ENCODE results near the gene STN1. TPM values are rescaled to one million over a fixed set of nuclear protein-coding genes. Genes with fewer than 3 reads are reported as not detected.
A peak's percentile ranks its signal among the peaks of the same experiment; 100 is the strongest.

The STN1 gene
- total RNA-seq, 2 donors from 2014 or later, result 15.5 to 42.7 TPM

DNA sequence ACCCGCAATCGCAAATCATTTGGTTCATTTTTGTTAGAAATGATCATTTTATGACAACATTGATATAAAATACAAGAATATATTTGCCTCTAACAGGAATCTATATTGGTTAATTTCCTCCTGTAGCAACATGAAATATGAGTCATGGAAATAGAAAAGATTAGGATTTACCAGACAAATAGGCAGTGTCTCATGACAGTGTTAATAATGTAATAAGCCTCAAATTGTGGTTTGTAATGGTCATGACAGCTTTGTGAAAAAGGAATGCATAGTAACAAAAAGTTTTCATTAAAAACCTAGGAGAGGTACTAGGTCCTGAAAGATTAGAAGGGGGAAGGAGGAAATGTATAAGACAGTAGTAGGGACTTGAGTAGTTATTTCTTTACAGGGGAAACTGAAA lies 41.0 kb upstream of the STN1 start:
- H3K27ac ChIP-seq, result no peak overlapping the region
- no peaks in the 10 kb centered on the region for H3K4me1 ChIP-seq (replicated peaks)
- no peaks in the 10 kb centered on the region for H3K36me3 ChIP-seq
- no peaks in the 10 kb centered on the region for H3K27me3 ChIP-seq (replicated peaks; ENCODE audit: insufficient read depth)
- no peak for DNase-seq (ENCODE audit: low spot score)
- H3K9me3 ChIP-seq, result no peaks in the 10 kb centered on the region
- TF ChIP-seq POLR2A (IDR thresholded peaks at IDR 0.05) (no peak), POLR2AphosphoS5 (IDR thresholded peaks at IDR 0.05) (no peak)
- TF ChIP-seq, protein P1, sequence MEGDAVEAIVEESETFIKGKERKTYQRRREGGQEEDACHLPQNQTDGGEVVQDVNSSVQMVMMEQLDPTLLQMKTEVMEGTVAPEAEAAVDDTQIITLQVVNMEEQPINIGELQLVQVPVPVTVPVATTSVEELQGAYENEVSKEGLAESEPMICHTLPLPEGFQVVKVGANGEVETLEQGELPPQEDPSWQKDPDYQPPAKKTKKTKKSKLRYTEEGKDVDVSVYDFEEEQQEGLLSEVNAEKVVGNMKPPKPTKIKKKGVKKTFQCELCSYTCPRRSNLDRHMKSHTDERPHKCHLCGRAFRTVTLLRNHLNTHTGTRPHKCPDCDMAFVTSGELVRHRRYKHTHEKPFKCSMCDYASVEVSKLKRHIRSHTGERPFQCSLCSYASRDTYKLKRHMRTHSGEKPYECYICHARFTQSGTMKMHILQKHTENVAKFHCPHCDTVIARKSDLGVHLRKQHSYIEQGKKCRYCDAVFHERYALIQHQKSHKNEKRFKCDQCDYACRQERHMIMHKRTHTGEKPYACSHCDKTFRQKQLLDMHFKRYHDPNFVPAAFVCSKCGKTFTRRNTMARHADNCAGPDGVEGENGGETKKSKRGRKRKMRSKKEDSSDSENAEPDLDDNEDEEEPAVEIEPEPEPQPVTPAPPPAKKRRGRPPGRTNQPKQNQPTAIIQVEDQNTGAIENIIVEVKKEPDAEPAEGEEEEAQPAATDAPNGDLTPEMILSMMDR (IDR thresholded peaks at IDR 0.05), result no peak
- H3K4me3 ChIP-seq, result no peak overlapping the region
- intact Hi-C loops (cut with DNase I), result no loop called here
- WGBS, result 96% methylated on average over 2 of the region's 2 CpGs

DNA sequence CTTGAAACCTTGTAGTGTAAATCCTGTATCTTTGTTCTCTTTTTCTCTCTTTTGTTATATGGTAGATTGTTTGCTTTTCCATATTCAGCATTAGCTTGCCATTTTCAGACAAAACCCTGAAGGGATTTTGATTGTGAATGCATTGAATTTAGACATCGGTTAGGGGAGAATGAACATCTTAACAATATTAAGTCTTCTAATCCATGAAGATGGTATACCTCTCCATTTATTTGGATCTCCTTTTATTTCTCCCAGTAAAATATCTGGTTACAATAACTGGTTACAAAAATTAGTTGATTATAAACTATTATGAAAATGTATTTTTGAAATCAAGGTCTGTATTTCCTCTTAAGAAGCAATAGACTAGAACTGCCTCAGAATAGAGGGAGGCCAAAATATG lies 36.6 kb upstream of the STN1 start:
- H3K4me3 ChIP-seq, result no peak overlapping the region
- WGBS, result 97% methylated on average over 1 of the region's 1 CpG

GRCh38 chr10:103951942-103952341 lies 34.0 kb upstream of the STN1 start:
- TF ChIP-seq POLR2A (IDR thresholded peaks at IDR 0.05), result no peak
- TF ChIP-seq POLR2AphosphoS5 (IDR thresholded peaks at IDR 0.05), result peak; percentile 83
- Histone ChIP-seq H3K4me3 (no peak overlapping the region), H3K27me3 (replicated peaks; ENCODE audit: insufficient read depth) (no peaks in the 10 kb centered on the region), H3K27ac (peak overlapping the region in 1 of 2 donors; percentile 37), H3K9me3 (no peaks in the 10 kb centered on the region), H3K36me3 (no peaks in the 10 kb centered on the region), H3K4me1 (replicated peaks) (no peaks in the 10 kb centered on the region)
- WGBS, result 13% methylated on average over 4 of the region's 4 CpGs
- intact Hi-C loops (cut with DNase I), result no loop called here
- peak; percentile 14 for DNase-seq (ENCODE audit: low spot score)

More for the DNA sequence above, 36.6 kb upstream of the STN1 start:
- H3K27ac ChIP-seq, result no peak overlapping the region
- no peak for DNase-seq (ENCODE audit: low spot score)
- TF ChIP-seq, protein P1 (IDR thresholded peaks at IDR 0.05), result no peak
- TF ChIP-seq POLR2A (IDR thresholded peaks at IDR 0.05) (no peak), POLR2AphosphoS5 (IDR thresholded peaks at IDR 0.05) (no peak)
- no peaks in the 10 kb centered on the region for H3K4me1 ChIP-seq (replicated peaks)
- intact Hi-C loops (cut with DNase I), result no loop called here
- H3K36me3 ChIP-seq, result no peaks in the 10 kb centered on the region
- H3K27me3 ChIP-seq (replicated peaks; ENCODE audit: insufficient read depth), result no peaks in the 10 kb centered on the region
- no peaks in the 10 kb centered on the region for H3K9me3 ChIP-seq

- Histone ChIP-seq H3K36me3 (no peaks in the 10 kb centered on the region), H3K27me3 (replicated peaks; ENCODE audit: insufficient read depth) (no peaks in the 10 kb centered on the region), H3K4me3 (no peak overlapping the region), H3K4me1 (replicated peaks) (no peaks in the 10 kb centered on the region), H3K27ac (no peak overlapping the region), H3K9me3 (no peaks in the 10 kb centered on the region)
- TF ChIP-seq POLR2AphosphoS5 (IDR thresholded peaks at IDR 0.05) (no peak), POLR2A (IDR thresholded peaks at IDR 0.05) (no peak)
- TF ChIP-seq, protein P1 (IDR thresholded peaks at IDR 0.05), result no peak
- intact Hi-C loops (cut with DNase I), result no loop called here
- DNase-seq (ENCODE audit: low spot score), result no peak
- WGBS, result 28% methylated on average over 2 of the region's 2 CpGs
Measured at GRCh38 chr10:103951183-103951582, 33.2 kb upstream of the STN1 start.

- H3K27me3 ChIP-seq (replicated peaks; ENCODE audit: insufficient read depth), result no peaks in the 10 kb centered on the region
- no peak for DNase-seq (ENCODE audit: low spot score)
- intact Hi-C loops (cut with DNase I), result no loop called here
- no peak overlapping the region for H3K27ac ChIP-seq
- H3K4me3 ChIP-seq, result no peak overlapping the region
- no peaks in the 10 kb centered on the region for H3K4me1 ChIP-seq (replicated peaks)
- H3K9me3 ChIP-seq, result no peaks in the 10 kb centered on the region
- WGBS, result 93% methylated on average over 4 of the region's 4 CpGs
- no peaks in the 10 kb centered on the region for H3K36me3 ChIP-seq
- TF ChIP-seq POLR2A (IDR thresholded peaks at IDR 0.05), result no peak
- TF ChIP-seq, protein P1 (IDR thresholded peaks at IDR 0.05), result no peak
- TF ChIP-seq POLR2AphosphoS5 (IDR thresholded peaks at IDR 0.05), result no peak
Measured at GRCh38 chr10:103949728-103950127, 31.7 kb upstream of the STN1 start.
